Left hindlimb (tissue), 1 donor: ENCODE data around the gene NR3C1.
A peak's percentile ranks its signal among the peaks of the same experiment; 100 is the strongest.

ENCODE experiments used
- DNase-seq: peaks from one replicate; pipeline ENCODE4 v3.0.0-alpha.2; 2018

NR3C1 gene

DNA sequence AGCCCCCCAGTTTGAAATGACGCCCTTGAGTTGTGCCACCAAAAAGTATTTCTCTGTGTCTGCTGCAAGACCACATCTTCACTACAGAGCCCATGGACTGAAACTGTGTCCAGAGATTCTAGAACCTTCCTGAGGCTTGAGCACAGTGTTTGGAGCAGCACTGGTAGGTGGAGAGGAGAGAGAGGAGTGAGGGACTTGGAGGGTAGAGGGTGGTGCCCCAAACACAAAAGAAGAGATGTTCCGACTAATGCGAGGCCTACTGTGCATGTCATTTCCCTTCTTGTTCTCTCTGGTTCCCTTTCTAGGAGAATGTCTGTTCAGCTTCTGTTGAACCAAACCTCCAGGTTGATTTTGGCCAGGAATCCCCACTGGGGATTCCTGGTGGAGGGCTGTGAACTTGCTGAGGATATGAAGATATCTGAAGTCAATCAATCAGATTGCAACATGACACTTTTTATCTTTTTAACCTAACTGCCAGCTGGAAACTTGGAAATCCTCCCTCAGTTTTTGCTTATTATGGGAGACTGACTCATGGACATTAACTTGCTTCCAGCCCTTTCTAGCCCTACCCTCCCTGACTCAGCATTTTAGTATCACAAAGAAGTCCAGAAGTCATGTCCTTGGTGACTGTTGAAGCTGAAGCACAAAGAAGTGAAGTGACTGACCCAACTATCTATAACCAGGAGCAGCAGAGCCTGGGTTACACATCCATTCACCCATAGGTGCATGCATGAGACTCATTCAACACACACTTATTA lies 154.5 kb downstream of the NR3C1 start:
- no peak for DNase-seq

DNA sequence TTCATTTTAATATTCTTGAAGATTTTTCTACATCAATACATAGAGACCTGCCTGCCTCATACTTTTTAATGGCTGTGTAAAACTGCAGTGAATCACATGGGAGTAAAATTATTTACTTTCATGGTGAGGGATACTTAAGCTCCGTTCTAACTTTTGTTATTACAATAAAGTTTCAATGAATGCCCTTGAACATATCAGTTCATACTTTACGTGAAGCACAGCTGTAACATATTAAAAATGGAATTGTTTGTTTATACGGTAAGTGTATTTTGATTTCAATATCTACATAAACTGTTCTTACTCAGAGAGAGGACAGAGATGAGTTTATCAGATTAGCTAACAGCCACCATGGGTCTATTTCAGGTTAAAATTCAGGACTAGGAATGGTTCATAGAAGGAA lies 155.1 kb downstream of the NR3C1 start:
- DNase-seq = no peak

- DNase-seq = no peak
Observed at GRCh38 chr5:143247134-143247815, 156.2 kb downstream of the NR3C1 start.

DNA sequence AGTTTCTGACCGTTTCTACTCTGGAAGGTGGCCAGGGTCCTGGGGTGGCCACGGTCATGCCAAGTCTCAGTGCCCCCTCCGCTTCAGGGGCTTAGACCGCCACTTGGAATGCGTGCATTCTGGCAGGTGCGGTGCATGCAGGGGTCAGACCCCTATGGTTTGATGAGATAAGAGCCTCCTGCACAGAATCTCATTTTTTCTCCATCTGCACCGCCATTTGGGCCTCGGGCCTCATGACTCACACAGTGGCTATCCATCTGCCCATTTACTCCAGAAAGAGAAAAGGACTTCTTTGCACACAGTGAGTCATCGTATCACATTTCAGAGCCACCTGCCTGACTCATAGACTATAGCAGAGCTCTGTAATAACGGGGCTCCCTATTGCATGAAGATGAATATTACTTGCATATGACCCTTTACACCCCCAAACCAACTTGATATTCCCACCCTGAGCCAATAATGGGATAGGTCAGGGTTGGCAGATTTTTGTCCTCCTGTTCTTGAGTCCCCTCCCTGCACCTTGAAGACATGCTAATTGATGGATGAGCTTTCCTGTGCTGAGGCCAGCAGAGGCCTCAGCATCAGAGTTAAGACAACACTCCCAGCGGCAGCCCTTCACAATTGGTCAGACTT lies 157.4 kb downstream of the NR3C1 start:
- no peak for DNase-seq

- DNase-seq = no peak
Observed at GRCh38 chr5:143244990-143245389, 158.5 kb downstream of the NR3C1 start.

DNA sequence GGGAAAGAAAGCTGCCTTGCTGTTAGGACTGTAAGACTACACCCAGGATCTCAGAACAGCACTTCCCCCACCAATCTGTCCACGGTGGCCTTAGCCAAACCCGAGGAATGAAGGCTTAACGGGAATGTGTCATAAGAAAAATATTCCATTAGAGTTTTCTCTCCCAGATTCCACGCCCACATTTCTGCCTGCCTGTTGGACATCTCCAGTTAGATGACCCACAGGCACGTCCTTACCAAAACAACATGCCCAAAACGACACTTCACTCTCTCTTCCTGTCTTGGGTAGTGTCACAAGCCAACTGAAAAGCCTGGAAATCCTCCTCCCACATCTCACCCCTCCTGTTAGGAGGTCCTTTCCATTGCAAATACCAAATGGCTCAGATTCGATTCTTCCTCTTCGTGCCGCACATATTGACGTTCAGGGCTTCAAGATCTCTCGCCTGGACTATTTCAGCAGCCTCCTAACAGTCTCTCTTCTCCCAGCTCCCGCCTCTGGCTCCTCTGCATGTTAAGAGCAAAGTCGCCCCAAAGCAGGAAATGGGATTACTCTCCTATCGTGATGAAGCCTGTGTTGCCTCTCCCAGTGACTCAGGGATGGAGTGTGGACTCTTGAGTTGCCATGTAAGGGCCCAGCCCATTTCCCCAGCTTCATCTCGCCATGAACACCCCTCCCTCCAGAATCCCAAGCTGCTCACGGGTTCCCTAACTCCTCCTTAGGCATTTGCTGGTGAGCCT lies 159.3 kb downstream of the NR3C1 start:
- peak; percentile 82 for DNase-seq

DNA sequence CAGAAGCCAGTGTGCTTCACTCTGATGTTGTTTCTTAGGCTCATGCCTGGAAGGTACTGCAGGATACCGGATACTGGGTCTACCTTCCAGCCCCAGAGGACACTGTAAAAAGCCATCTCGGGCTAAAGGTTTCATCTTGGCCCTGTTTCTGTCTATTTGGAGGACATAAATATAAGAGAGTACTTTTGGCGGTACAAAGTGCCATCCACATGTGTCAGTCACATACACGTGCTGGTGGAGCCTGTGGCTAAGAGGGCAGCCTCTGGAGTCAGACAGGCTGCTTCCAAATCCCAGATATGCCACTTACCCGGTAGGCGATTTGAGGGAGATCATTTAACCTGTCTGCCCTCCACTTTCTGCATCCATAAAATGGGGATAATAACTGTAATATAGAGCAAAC lies 160.4 kb downstream of the NR3C1 start:
- DNase-seq = no peak

DNA sequence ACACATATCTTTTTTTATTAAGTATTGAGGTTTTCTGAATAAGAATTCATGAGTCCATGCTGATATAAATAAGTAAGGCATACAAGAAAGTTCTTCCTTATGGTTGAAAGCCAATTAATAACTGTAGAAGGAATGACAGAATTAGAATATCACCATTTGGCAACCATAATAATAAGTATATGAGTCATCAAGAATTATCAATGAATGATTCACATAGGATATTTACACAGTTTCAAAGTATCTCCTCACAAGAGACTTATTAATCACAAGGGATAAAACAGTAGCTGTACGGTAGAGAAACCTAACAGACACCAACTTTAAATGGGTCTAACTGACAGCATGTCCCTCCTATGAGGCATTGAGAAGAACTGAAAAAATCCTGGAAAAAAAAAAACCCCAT lies 161.6 kb downstream of the NR3C1 start:
- no peak for DNase-seq

GRCh38 chr5:143239882-143240518 lies 163.5 kb downstream of the NR3C1 start:
- DNase-seq = no peak

DNA sequence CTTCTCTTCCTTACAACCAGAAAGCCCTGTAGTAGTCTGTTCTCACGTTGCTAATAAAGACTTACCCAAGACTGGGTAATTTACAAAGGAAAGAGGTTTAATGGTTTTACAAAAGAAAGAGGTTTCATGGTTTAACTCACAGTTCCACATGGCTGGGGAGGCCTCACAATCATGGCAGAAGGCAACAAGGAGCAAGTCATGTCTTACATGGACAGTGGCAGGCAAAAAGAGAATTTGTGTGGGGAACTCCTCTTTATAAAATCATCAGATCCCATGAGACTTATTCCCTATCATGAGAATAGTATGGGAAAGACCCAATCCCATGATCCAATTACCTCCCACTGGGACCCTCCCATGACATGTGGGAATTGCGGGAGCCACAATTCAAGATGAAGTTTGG lies 164.9 kb downstream of the NR3C1 start:
- DNase-seq = no peak

DNA sequence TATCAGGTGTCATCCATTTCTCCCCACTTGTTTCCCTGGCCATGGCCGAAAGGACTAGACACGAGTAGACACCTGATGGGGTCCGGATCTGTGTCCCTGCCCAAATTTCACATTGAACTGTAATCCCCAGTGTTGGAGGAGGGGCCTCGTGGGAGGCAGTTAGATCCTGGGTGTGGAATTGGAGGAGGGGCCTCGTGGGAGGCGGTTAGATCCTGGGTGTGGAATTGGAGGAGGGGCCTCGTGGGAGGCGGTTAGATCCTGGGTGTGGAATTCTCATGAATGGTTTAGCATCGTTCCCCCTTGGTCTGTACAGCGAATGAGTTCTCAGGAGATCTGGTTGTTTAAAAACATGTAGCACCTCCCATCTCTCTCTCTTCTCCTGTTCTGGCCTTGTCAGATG lies 165.8 kb downstream of the NR3C1 start:
- no peak for DNase-seq

DNA sequence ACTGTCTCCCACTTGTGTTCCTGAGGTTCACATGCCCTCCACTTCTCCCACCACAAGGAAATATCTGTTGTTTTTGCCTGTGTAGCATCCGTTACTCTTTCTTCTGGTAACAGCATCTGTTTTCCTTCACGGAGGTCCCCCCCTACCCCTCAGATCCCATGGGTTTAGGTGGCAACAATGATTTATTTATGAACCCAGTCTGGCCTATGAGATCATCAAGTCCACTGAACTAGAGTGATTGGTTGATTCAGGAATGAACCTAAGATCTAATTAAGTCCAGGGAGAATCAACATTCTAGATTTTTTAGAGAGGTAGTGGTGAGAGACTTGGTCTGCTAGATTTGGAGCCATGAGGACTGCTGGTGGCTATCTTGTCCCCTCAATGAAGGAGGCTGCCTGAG lies 166.8 kb downstream of the NR3C1 start:
- no peak for DNase-seq

DNA sequence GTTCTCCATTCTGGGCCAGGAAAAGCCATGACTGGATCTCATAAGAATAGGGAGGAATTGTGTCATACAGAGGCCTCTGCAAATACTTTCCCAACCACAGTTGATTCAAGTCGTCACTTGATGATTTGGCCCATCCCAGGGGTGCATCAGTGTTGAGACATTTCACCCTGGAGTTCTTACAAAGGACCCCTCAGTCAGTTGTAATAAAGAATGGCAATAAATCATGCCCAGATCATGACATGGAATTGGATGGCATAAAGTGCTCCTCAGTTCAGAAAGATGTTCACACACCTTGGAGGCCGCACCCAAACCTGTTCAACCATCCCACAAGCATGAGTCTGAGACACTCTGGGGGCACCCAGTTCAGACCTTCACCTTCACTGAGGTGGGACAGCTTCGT lies 168.1 kb downstream of the NR3C1 start:
- DNase-seq = no peak

GRCh38 chr5:143234162-143234842 lies 169.2 kb downstream of the NR3C1 start:
- no peak for DNase-seq

GRCh38 chr5:143233031-143233430 lies 170.5 kb downstream of the NR3C1 start:
- no peak for DNase-seq

- no peak for DNase-seq
Observed at GRCh38 chr5:143231973-143232812, 171.3 kb downstream of the NR3C1 start.

DNA sequence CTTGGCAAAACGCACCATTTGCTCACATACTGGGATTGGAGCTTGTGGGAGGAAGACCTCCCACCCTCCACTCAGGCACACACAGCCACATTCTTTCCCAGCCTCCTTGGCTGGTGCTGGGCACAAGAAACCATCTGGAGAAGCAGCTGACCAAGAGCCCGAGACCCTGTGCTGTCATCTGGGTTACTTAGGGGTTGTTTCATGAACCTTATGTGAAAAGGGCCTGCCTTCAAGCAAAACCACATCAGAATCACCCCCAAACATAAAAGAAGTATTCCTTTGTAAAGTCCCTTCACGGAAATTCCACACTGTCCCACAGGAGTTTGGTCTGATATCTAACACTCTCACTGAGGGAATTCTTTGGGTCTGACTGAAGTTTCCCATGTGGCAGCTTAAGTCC lies 172.1 kb downstream of the NR3C1 start:
- DNase-seq = no peak

DNA sequence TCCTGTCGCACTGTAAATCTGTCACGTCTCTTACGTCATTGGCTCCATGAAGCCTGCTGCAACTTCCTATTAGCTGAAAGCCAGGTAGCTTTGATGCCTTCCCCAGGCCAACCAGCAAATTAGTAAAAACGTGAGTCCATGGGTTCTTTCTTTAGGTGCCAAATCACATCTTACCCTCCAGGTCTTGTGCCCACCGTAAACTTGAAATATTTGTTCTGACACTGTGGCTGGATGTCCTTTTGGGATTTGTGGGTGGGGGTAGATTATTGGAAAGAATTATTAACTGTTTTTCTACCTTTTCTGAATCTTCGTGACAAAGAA lies 172.8 kb downstream of the NR3C1 start:
- no peak for DNase-seq

DNA sequence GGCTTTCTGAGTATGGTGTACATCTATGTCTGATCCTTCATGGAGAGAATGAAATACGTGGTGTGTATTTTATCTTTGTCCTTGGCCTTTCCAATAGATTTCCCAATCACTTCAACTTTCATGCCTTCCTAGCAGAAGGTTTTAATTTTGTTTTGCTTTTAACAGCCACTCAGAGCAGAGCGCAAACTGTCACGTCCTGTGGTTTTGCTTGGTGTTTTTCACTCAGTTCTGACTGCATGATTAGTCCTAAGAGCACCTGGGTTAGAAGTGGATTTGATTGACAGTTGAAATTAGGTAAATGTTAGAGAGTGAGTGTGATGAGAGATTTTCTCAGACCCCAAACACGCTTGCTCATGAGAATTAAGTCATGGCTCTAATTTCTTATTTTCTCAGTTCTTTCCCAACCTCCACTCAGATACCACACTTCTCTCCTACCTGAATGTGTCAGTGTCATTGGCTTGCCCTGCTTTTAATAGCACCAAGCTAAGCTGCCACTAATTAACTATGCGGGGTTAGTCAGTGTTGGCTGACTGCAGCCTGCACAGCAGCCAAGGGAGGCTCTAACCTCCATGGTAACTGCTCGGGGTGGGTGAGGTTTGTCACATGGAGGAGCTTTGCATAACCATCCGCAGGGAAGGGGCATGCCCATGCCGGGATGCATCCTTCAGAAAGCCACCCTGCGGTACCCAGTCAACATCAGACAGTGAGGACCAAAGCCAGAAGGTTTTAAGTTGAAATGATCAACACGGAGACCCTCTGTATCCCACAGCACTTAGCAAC lies 173.4 kb downstream of the NR3C1 start:
- DNase-seq = no peak

DNA sequence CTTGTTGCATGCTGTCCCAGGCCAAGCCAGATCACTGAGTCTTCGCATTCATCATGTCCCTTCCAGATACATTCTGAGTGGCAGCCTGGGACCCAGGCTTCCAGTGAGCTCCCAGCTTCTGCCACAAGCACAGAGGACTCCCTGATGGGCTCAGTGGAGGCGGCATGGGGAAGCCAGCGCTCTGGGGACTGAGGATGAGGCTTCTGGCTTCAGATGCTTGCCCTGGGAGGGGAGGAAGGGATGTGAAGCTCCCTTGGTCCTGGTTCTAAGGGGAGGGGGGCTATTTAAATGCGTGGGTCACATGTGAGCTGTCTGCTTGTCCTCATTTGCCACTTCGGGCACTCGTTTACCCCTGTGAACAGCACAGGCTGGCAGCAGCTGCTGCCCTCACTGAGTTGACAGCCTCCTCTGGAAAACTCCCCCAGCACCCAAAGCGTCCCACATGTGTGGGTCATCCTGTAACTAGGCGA lies 174.0 kb downstream of the NR3C1 start:
- no peak for DNase-seq
